ENCODE measurements around the gene NR5A2.
A peak's percentile ranks its signal among the peaks of the same experiment; 100 is the strongest.

The NR5A2 gene

DNA sequence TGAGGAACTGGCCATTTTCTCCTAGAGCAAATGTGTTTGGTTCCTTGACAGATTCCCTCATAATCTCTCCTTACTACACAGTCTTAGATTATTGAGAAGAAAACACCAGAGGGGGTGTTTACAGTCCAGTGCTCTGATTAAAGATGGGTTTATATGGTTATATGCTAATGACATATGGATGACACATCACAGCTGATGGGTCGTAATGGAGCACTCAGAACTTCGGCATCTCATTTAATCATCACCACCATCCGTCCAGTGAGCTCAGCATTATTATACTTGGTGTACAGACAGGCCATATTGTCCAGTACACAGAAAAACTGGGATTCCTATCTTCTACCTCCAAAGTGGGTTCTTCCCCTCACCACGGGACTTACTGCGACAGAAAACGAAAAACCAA is 22.3 kb upstream of the NR5A2 start:
- no peak overlapping the region for H3K4me3 ChIP-seq (ENCODE audit: low read depth, low read length)
- TF ChIP-seq, protein P1, sequence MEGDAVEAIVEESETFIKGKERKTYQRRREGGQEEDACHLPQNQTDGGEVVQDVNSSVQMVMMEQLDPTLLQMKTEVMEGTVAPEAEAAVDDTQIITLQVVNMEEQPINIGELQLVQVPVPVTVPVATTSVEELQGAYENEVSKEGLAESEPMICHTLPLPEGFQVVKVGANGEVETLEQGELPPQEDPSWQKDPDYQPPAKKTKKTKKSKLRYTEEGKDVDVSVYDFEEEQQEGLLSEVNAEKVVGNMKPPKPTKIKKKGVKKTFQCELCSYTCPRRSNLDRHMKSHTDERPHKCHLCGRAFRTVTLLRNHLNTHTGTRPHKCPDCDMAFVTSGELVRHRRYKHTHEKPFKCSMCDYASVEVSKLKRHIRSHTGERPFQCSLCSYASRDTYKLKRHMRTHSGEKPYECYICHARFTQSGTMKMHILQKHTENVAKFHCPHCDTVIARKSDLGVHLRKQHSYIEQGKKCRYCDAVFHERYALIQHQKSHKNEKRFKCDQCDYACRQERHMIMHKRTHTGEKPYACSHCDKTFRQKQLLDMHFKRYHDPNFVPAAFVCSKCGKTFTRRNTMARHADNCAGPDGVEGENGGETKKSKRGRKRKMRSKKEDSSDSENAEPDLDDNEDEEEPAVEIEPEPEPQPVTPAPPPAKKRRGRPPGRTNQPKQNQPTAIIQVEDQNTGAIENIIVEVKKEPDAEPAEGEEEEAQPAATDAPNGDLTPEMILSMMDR (IDR thresholded peaks at IDR 0.05; ENCODE audit: low read depth, low read length) = no peak

GRCh38 chr1:200006711-200007110 is 20.8 kb upstream of the NR5A2 start:
- H3K4me3 ChIP-seq (ENCODE audit: low read depth, low read length) = no peak overlapping the region
- TF ChIP-seq, protein P1 (IDR thresholded peaks at IDR 0.05; ENCODE audit: low read depth, low read length) = no peak

DNA sequence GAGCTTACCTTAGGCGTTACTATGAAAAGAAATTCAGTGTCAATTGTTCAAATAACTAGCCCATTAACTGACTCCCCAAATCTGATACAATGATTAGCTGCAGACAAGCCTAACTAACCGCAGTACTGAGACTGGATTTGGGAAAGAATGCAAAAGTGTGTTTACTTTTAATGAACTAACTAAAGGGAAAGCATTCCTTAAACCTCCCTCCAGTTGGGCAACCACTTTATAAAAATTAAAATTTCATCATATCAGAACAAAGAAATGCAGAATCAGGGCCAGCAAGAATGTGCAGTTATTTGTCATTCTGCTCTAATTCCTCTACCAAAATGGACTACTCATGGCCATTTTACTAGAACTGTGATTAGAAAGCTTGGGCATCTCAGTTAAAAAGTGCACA is 11.7 kb upstream of the NR5A2 start:
- no peak overlapping the region for H3K4me3 ChIP-seq (ENCODE audit: low read depth, low read length)
- TF ChIP-seq, protein P1 (IDR thresholded peaks at IDR 0.05; ENCODE audit: low read depth, low read length) = no peak

GRCh38 chr1:200021577-200022238 is 5.8 kb upstream of the NR5A2 start:
- TF ChIP-seq, protein P1 (IDR thresholded peaks at IDR 0.05; ENCODE audit: low read depth, low read length) = no peak
- H3K4me3 ChIP-seq (ENCODE audit: low read depth, low read length) = no peak overlapping the region

GRCh38 chr1:200022239-200022804 is 5.2 kb upstream of the NR5A2 start:
- TF ChIP-seq, protein P1 (IDR thresholded peaks at IDR 0.05; ENCODE audit: low read depth, low read length) = no peak
- H3K4me3 ChIP-seq (ENCODE audit: low read depth, low read length) = no peak overlapping the region

DNA sequence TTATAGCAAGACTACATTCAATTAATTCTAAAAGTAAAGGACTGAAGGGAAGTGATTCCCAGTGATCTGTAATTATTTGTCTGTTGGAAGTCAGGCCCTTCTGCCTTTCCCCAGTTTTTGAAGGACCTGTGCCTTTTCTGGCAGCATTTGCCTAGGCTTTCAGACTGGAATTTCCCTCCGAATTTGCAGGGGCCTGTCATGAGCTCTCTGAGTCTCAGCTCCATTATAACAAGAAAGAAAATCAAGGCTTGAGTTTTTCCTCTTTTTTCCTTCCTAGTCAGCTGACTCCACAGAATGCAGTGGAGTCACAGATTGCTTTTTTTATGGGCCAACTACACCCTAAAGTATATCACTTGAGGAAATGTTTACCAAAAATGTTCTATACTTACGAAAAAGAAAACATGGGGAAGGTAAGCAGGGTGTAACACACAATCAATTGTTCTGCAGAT is 1.1 kb downstream of the NR5A2 start:
- peak overlapping the region; percentile 60 for H3K4me3 ChIP-seq (ENCODE audit: low read depth, low read length)
- TF ChIP-seq, protein P1 (IDR thresholded peaks at IDR 0.05; ENCODE audit: low read depth, low read length) = no peak

DNA sequence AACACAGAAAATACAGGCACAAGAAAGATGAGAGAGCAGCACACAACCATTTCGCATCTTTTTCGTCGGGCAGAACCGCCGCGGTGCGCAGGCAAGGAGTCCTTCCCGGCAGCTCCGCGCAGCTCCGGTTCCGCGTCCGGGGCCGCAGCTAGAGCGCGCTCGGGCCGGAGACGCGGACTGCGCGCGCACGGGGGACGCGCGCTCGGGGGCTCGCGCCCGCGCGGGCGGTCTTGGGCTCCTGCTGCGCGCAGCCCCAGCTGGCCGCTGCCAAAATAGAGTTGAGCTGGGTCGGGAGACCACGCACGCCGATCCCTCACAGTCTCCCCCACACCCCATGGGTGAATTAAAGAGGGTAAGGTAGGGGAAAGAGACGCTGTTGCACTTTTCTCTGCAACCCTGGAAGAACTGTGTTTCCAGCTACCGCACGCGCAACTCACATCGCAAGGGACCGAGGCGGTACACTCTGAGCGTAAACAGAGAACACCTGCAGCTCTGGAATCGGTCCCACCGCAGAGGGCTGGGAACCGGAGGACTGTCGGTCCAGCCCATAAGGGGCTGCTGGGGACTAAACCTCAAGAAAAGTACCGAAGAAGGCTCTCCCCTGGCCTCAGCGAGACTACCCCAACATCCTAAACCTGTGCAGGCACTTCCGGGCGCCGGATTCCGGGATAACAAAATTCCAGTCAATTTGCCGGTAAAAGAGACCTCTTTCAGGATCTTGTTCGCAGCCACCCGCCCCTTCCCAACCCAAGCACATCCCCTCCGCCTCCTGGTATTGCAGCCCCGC is 1.7 kb downstream of the NR5A2 start:
- peak overlapping the region; percentile 60 for H3K4me3 ChIP-seq (ENCODE audit: low read depth, low read length)
- TF ChIP-seq, protein P1 (IDR thresholded peaks at IDR 0.05; ENCODE audit: low read depth, low read length) = no peak
